Measurements from ENCODE around the gene PSMD10.
A peak's percentile ranks its signal among the peaks of the same experiment; 100 is the strongest.

The PSMD10 gene

GRCh38 chrX:108036298-108036973 lies 54.9 kb downstream of the PSMD10 start (continued):
- TF ChIP-seq TRIM28 (IDR thresholded peaks at IDR 0.05; ENCODE audit: borderline replicate concordance, low read length) (peak; percentile 57; the same call in 1 of the 2 replicates), HOXA7 (CRISPR knock-in tag; IDR thresholded peaks at IDR 0.05; ENCODE audit: borderline replicate concordance) (no peak)

- H3K9me3 ChIP-seq (ENCODE audit: control insufficient read depth, insufficient read depth, low read depth, low read length) = no peaks in the 10 kb centered on the region
- H3K36me3 ChIP-seq (ENCODE audit: control insufficient read depth in 2 of 2, insufficient read depth in 1 of 2, low read length in 2 of 2) = no peaks in the 10 kb centered on the region
- ChIA-PET POLR2A (no interaction called here), CTCF (no interaction called here)
- H3K4me1 ChIP-seq (ENCODE audit: control insufficient read depth, insufficient read depth, low read length) = no peaks in the 10 kb centered on the region
- no peak overlapping the region for H3K27ac ChIP-seq (ENCODE audit: extremely low read depth, low read depth, low read length)
- TF ChIP-seq ZNF600 (tag by site-specific recombination; IDR thresholded peaks at IDR 0.05) = no peak
- TF ChIP-seq ZNF311 (tag by site-specific recombination; IDR thresholded peaks at IDR 0.05; ENCODE audit: borderline replicate concordance) = no peak
- TF ChIP-seq, protein P1, sequence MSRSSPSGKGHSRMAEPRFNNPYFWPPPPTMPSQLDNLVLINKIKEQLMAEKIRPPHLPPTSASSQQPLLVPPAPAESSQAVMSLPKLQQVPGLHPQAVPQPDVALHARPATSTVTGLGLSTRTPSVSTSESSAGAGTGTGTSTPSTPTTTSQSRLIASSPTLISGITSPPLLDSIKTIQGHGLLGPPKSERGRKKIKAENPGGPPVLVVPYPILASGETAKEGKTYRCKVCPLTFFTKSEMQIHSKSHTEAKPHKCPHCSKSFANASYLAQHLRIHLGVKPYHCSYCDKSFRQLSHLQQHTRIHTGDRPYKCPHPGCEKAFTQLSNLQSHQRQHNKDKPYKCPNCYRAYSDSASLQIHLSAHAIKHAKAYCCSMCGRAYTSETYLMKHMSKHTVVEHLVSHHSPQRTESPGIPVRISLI (tag by site-specific recombination; IDR thresholded peaks at IDR 0.05) = no peak
- TF ChIP-seq ZNF354C (tag by site-specific recombination; IDR thresholded peaks at IDR 0.05; ENCODE audit: borderline replicate concordance, low read depth) = no peak
- TF ChIP-seq, protein P2, sequence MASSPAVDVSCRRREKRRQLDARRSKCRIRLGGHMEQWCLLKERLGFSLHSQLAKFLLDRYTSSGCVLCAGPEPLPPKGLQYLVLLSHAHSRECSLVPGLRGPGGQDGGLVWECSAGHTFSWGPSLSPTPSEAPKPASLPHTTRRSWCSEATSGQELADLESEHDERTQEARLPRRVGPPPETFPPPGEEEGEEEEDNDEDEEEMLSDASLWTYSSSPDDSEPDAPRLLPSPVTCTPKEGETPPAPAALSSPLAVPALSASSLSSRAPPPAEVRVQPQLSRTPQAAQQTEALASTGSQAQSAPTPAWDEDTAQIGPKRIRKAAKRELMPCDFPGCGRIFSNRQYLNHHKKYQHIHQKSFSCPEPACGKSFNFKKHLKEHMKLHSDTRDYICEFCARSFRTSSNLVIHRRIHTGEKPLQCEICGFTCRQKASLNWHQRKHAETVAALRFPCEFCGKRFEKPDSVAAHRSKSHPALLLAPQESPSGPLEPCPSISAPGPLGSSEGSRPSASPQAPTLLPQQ (tag by site-specific recombination; IDR thresholded peaks at IDR 0.05) = no peak
- TF ChIP-seq ZNF10 (tag by site-specific recombination; IDR thresholded peaks at IDR 0.05) = no peak
- TF ChIP-seq ZNF548 (tag by site-specific recombination; IDR thresholded peaks at IDR 0.05) = no peak
- no peak for TF ChIP-seq ZNF221 (tag by site-specific recombination; IDR thresholded peaks at IDR 0.05; ENCODE audit: borderline replicate concordance)
- TF ChIP-seq ZBTB1 (tag by site-specific recombination; IDR thresholded peaks at IDR 0.05) = no peak
- TF ChIP-seq BCL11A (tag by site-specific recombination; IDR thresholded peaks at IDR 0.05; ENCODE audit: low read depth) = no peak
- TF ChIP-seq ZFHX2 (tag by site-specific recombination; conservative IDR thresholded peaks at IDR 0.05) = no peak
- TF ChIP-seq ZSCAN30 (tag by site-specific recombination; IDR thresholded peaks at IDR 0.05) = no peak
- TF ChIP-seq SALL2 (tag by site-specific recombination; IDR thresholded peaks at IDR 0.05; ENCODE audit: borderline replicate concordance) = no peak
- TF ChIP-seq ZBTB20 (tag by site-specific recombination; IDR thresholded peaks at IDR 0.05) = no peak
- TF ChIP-seq HIC1 (tag by site-specific recombination; IDR thresholded peaks at IDR 0.05) = no peak
- TF ChIP-seq ZIC2 (tag by site-specific recombination; IDR thresholded peaks at IDR 0.05) = no peak
- no peak for TF ChIP-seq ZBTB44 (tag by site-specific recombination; IDR thresholded peaks at IDR 0.05)
- TF ChIP-seq, protein P3, sequence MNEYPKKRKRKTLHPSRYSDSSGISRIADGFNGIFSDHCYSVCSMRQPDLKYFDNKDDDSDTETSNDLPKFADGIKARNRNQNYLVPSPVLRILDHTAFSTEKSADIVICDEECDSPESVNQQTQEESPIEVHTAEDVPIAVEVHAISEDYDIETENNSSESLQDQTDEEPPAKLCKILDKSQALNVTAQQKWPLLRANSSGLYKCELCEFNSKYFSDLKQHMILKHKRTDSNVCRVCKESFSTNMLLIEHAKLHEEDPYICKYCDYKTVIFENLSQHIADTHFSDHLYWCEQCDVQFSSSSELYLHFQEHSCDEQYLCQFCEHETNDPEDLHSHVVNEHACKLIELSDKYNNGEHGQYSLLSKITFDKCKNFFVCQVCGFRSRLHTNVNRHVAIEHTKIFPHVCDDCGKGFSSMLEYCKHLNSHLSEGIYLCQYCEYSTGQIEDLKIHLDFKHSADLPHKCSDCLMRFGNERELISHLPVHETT (tag by site-specific recombination; IDR thresholded peaks at IDR 0.05) = no peak
- no peak overlapping the region for H3K4me3 ChIP-seq (ENCODE audit: low read depth, low read length)
These were observed 56.6 kb downstream of the PSMD10 start for GRCh38 chrX:108034725-108035124.

Data from HEK293 (cell line).